Measurements from ENCODE around the gene LZTS2.
"Not testable (repeated sequence)": the region's sequence is repeated elsewhere in the genome, so short reads cannot be mapped to it uniquely, and the experiment has no call there.

LZTS2 gene

GRCh38 chr10:101032637-101033224 lies 33.1 kb downstream of the LZTS2 start:
- DNase-seq (ENCODE audit: low spot score) = no peak

GRCh38 chr10:101033276-101033675 lies 33.7 kb downstream of the LZTS2 start:
- DNase-seq (ENCODE audit: low spot score) = no peak

GRCh38 chr10:101034404-101034803 lies 34.8 kb downstream of the LZTS2 start:
- not testable (repeated sequence) for DNase-seq (ENCODE audit: low spot score)

GRCh38 chr10:101035314-101035713 lies 35.7 kb downstream of the LZTS2 start:
- no peak for DNase-seq (ENCODE audit: low spot score)

- DNase-seq (ENCODE audit: low spot score) = no peak
These were observed 36.5 kb downstream of the LZTS2 start for GRCh38 chr10:101035916-101036702.

- DNase-seq (ENCODE audit: low spot score) = no peak
These were observed 37.1 kb downstream of the LZTS2 start for GRCh38 chr10:101036726-101037125.

- no peak for DNase-seq (ENCODE audit: low spot score)
These were observed 38.9 kb downstream of the LZTS2 start for GRCh38 chr10:101038484-101038883.

- no peak for DNase-seq (ENCODE audit: low spot score)
These were observed 40.5 kb downstream of the LZTS2 start for GRCh38 chr10:101040061-101040460.

- DNase-seq (ENCODE audit: low spot score) = no peak
These were observed 41.2 kb downstream of the LZTS2 start for GRCh38 chr10:101040851-101041250.

GRCh38 chr10:101041252-101041761 lies 41.7 kb downstream of the LZTS2 start:
- DNase-seq (ENCODE audit: low spot score) = peak; percentile 84

GRCh38 chr10:101042118-101042517 lies 42.5 kb downstream of the LZTS2 start:
- DNase-seq (ENCODE audit: low spot score) = no peak

- peak; percentile 89 for DNase-seq (ENCODE audit: low spot score)
These were observed 43.2 kb downstream of the LZTS2 start for GRCh38 chr10:101042667-101043362.

- DNase-seq (ENCODE audit: low spot score) = no peak
These were observed 43.7 kb downstream of the LZTS2 start for GRCh38 chr10:101043363-101043707.

- no peak for DNase-seq (ENCODE audit: low spot score)
These were observed 44.5 kb downstream of the LZTS2 start for GRCh38 chr10:101044117-101044516.

GRCh38 chr10:101046332-101047238 lies 47.0 kb downstream of the LZTS2 start:
- DNase-seq (ENCODE audit: low spot score) = no peak

- no peak for DNase-seq (ENCODE audit: low spot score)
These were observed 47.7 kb downstream of the LZTS2 start for GRCh38 chr10:101047268-101047667.

GRCh38 chr10:101047961-101048892 lies 48.6 kb downstream of the LZTS2 start:
- no peak for DNase-seq (ENCODE audit: low spot score)

- peak; percentile 68 for DNase-seq (ENCODE audit: low spot score)
These were observed 50.8 kb downstream of the LZTS2 start for GRCh38 chr10:101050208-101051069.

- no peak for DNase-seq (ENCODE audit: low spot score)
These were observed 52.7 kb downstream of the LZTS2 start for GRCh38 chr10:101052285-101052684.

GRCh38 chr10:101053516-101053915 lies 53.9 kb downstream of the LZTS2 start:
- DNase-seq (ENCODE audit: low spot score) = no peak

Data from hematopoietic multipotent progenitor cell treated with erythropoietin and hydrocortisone succinate and interleukin-3 and kit ligand, for 17 days (in vitro differentiated cells).